Regular cardiac myocyte (primary cell): Measurements from ENCODE around the gene GIT1. TPM values are rescaled to one million over a fixed set of nuclear protein-coding genes. Genes with fewer than 3 reads are reported as not detected.

Experiments
- total RNA-seq: library from RNA; depleted of rRNA; stranded (reverse); fragments of >200 nt; gene quantifications from 2 replicates; pipeline ENCODE4 v1.2.3, GENCODE V29; 2014

The GIT1 gene, protein sequence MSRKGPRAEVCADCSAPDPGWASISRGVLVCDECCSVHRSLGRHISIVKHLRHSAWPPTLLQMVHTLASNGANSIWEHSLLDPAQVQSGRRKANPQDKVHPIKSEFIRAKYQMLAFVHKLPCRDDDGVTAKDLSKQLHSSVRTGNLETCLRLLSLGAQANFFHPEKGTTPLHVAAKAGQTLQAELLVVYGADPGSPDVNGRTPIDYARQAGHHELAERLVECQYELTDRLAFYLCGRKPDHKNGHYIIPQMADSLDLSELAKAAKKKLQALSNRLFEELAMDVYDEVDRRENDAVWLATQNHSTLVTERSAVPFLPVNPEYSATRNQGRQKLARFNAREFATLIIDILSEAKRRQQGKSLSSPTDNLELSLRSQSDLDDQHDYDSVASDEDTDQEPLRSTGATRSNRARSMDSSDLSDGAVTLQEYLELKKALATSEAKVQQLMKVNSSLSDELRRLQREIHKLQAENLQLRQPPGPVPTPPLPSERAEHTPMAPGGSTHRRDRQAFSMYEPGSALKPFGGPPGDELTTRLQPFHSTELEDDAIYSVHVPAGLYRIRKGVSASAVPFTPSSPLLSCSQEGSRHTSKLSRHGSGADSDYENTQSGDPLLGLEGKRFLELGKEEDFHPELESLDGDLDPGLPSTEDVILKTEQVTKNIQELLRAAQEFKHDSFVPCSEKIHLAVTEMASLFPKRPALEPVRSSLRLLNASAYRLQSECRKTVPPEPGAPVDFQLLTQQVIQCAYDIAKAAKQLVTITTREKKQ
- 19.2 and 27.0 TPM in 2 replicates for total RNA-seq

GRCh38 chr17:29589524-29590410 lies at the start of gene GIT1:
Gene GIT1 (minus strand): TSS chr17:29589648. CDS start chr17:29589378, 270 bp downstream.

DNA sequence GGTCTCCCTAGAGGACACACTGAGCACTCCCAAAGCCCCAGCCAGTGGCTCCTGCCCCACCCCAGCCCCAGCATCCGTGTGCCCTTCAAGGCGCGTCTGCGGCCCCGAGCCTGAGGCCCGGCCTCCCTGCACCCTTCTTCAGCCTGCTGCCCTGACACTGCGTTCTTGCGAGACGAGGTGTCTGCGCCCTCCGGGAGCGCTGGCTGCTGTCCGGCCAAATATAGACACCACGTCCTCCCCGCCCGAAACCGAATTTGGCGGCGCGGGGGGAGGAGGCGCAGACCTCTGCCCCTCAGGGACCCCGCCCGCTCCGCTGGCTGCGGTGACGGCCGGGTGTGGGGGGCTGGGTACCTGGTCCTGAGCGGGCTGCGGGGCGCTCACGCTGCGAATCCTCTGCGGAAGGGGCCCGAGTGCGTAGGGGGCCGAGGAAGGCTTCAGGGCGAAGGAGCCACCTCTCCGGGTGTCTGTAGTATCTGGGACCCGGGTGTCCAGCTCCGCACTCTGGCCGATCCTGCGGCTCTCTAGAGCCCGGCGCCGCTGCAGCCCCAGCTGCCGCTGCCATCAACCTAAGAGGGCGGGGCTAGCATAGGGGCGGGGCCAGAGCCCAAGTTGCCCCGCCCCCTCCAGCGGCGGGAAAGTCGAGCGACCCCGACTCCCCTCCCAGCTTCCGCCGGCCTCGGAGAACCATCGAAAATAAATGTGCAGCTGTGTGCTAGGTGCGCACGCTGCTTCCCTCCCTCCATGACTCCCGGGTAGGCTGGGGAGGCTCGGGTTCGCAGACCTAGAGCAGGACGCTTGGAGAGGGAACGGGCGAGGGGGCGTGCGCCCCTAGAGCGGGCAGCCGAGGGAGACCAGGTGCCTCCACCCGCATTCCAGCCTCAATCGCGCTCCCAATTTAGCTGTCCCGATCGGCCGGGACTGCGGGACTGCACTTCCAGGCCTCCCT lies 33.2 kb upstream of the GIT1 start, which contains the start of gene CORO6:
Gene CORO6, minus strand, starts transcription at position 576 of the 946 bp plus-strand sequence. CDS start 1,491 bp downstream, outside the sequence.

DNA sequence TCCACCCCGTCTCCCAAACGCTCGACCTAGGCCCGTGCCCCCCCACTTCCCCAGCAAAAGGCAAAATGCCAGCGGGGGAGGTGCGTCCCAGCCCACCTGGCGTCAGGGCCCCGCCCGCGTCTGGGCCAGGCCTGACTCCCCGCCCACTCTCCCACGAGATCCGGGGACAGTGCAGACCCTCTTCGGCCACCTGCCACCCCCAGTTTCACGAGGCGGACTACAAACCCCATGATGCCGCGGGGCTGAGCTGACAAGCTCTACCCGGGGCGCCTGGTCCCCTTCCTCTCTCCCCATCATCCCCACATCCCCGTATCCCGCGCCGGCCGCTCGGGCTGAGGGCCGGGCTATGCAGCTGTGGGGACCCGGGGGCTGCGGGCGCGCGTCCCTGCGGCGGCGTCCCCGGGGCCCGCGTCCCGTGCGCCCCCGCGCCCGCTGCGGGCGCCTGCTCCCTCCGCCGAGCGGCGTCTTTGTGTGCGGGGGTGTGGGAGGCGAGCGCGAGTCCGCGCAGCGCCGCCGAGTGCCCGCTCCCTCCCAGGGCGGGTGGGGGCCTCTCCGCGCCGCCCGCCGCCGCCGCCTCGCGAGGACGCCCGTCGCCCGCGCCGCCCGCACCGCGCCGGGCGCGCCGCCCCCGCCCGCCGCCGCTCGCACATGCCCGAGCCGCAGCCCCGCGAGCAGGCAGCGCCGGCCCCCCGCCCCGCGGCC lies 3.6 kb upstream of the GIT1 start, which contains the start of gene ANKRD13B:
Gene ANKRD13B, plus strand, starts transcription at position 283 of the 702 bp plus-strand sequence. CDS start 490 bp downstream, outside the sequence.

GRCh38 chr17:29568331-29569244 lies 20.9 kb downstream of the GIT1 start, which contains the start of gene TP53I13:
Gene TP53I13 (plus strand): TSS chr17:29568701. CDS start chr17:29568759, 58 bp downstream.

DNA sequence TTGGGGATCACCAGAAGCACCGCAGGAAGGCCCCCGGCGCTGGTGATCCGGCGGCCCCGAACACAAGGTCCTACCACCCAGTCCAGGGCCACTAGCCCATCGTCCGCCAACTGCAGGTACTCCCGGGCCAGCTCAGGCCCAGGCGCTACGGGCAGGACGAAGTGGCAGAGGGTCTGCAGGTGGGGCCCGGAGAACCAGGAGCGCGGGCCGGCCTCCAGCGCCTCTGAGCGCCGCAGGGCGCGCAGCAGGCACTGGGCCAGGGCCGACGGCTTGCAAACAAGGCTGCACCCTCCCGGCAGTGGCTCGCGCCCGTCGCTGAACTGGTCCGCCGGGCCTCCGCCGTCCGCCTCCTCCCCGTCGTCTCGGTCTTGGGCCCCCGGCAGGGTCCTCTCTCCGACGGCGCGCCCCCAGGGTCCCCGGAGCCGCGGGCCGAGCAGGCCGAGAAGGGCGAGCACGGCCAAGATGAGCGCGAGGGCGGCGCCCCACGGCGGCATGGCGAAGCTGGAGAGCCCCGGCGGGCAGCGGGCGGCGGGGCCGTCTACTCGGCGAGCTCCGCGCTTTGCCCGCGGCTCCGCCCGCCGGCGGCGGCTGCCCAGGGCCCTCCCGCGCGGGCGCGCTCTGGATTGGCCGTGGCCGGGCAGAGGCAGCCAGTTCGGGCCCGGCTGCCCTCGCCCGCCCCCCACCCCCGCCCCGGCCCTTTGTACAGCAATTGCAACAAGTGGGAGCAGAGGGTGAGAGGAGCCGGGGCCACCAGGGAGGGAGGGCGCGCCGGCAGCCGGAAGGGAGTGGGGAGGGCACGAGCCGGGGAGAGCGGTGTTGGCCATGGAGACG lies 22.8 kb downstream of the GIT1 start, which contains the start of gene ABHD15:
Gene ABHD15, minus strand, starts transcription at position 565 of the 831 bp plus-strand sequence. Its CDS starts 71 bp downstream, at position 494.

Other genes starting within 250 kb of the GIT1 start
- 47.0 and 53.3 TPM in 2 replicates for gene TAOK1, start 199.3 kb downstream of the GIT1 start, total RNA-seq
- gene ABHD15, start 22.6 kb downstream of the GIT1 start, total RNA-seq, result 7.1 and 8.7 TPM in 2 replicates
- gene TP53I13, start 20.9 kb downstream of the GIT1 start, total RNA-seq, result 71.0 and 75.0 TPM in 2 replicates
- 3.1 and 5.4 TPM in 2 replicates for gene ANKRD13B, start 3.5 kb upstream of the GIT1 start, total RNA-seq
- gene CORO6, start 33.3 kb upstream of the GIT1 start, total RNA-seq, result 2.1 and 9.9 TPM in 2 replicates